GM21529 (cell line): Measurements from ENCODE around the gene PCDH9.

Experiments used
- ATAC-seq: cut with Tn5 transposase; IDR thresholded peaks from one replicate; pipeline ENCODE4 v1.9.1; 2021; ENCODE audit not compliant: unreplicated experiment

Gene PCDH9

DNA sequence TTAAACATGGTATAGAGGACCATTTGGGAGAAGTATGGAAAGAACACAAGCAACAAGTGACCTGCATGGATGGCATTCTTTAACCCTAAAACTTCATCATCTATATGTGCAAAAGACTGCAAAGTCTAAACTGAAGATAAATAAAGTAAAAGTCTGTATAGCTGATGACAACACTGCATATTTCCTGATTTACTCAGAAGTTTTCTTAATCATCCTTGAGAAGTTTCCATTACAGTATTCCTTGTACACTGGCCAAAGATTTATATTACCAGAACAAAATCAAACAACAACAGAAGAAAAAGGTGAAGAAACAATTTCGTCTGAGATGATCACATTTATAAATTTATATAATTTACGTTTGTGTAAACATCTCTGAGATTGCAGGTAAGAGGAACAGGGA, 805.7 kb downstream of the PCDH9 start:
- ATAC-seq, result no peak

DNA sequence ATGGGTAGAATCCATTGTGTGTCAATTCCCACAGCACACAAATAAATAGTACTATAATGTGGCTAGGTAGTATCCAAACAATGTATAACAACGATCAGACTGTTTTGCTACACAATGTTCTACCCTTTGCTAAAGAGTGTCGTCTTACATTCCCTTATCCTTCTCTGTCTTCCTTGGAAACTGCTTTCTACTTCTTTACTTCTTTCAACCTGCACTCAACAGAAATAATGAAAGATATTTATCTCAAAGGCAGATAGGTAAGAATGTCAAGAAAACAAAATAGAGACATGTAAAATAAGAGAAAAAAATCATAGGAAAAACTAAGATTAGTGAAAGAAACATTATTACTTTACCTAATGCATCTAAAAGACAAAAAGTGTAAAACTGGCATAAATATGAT, 814.7 kb downstream of the PCDH9 start:
- no peak for ATAC-seq

DNA sequence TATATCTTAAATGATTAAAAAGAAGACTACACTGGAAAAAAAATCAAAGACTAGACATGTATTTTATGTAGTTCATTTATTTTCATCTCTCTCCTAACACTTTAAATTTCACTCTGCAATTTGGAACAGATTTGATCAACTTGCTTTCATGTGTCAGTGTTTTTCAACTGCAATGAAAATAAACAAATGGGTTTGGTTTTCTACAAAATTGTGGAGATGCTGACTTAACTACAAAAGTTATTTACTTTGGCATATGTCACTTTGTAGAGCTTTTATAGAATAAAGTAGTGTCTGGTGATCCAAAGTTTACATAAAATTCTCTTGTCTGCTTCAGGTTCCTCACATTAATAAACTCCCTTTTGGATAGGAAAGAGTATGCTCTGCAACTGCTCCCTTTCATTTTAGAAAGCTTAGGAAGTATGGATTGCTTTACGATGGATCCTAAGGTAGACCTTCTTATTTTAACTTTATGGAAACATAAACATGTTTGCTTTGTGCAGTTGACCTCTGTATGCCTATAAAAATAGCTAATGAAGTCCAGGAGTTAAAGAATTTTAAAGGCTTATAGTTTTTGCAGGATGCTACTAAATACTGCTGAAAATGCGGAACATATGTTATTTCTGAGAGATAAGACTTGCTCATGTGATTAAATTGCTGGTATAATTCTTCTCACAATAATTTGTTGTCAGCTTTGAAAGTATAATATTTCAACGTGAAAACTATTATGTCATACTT, 815.9 kb downstream of the PCDH9 start:
- no peak for ATAC-seq

DNA sequence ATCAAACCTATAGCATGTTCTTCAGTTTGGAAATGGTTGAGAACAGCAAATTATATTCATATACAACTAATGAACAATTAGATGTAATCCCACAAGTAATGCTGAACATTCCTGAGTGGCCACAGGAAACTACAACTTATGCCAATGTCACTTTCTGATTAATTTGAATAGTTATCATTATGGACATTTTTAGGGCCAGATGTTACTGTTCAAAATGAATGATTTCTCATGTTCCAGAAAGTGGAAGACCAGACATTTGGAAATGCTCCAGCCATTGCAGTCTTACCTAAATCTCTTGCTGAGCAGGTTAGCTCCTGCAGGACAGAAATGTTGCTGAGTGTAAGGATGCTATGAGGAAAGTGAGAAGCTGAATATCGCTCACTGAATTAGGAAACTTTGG, 819.8 kb downstream of the PCDH9 start:
- no peak for ATAC-seq

DNA sequence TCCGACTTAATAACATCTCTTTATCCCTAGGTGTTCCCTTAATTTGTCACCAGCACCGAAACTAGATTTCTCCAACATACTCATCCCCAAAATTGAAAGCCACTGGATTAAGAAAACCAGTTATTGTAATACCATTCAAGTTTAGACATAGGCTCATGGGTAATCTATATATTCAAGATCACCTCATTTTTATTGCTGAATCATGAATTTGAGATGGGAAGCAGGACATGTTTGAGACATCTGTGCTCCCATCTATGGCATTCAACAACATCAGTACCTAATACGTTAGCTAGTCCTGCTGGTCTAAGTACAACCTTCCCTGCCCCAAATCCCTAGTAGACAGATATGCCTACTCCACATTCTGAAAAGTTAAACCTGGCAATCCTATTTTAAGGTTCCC, 820.6 kb downstream of the PCDH9 start:
- ATAC-seq, result no peak

DNA sequence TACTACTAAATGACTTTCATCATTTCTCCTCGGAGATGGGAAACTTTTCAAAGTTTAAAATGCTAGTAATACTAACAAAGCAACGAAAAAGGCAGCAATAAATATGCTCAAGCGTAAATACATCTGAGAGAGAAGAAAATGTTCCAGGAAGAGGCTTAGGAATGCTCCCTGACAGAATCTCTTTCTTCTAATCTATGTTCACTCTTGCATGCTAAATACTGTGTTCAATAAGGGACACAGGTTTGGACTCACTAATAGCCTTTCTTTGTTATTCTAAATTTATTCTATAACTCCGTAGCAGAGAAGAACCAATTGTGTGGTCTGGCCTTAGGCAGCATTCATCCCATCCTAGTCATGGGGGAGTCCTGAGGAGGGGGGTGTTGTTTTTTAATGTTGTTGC, 823.0 kb downstream of the PCDH9 start:
- no peak for ATAC-seq

DNA sequence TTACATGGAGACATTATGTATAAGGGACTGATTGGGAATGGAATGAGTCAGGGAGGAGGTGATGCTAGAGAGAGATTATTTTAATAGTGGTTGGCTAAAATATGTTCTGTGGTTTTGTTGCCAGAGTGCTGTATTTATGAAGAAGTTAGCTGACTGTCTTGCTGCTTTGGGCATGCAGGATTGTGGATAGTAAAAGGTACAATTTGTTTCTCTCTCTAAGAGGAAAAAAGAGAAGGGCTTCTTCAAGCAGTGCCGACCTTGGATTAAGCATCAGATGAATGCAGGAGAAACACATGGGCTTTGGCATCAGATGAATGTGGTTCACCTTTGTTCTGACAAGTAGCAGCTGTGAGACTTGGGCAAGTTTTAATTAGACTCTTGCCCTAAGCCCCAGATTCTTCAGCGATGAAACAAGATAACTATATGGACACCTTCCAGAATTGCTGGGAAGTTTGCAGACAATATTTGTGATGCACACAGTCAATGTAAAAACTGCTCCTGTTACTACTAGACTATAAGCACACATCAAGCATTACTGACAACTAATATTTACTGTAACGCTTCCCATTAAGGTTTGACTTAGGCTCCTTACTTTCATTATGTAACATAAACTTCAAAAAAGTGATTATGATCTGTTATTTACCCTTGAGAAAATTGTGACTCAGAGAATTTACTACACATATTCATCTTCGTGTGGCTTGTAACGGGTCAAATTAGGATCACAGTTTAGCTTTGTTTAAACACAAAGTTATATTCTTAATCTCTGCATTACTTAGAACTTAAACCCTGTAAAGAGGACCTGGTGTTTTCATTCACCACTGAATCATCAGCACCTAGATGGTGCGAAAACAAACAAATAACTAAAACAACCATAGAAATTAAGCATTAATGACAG, 824.0 kb downstream of the PCDH9 start:
- ATAC-seq, result no peak

DNA sequence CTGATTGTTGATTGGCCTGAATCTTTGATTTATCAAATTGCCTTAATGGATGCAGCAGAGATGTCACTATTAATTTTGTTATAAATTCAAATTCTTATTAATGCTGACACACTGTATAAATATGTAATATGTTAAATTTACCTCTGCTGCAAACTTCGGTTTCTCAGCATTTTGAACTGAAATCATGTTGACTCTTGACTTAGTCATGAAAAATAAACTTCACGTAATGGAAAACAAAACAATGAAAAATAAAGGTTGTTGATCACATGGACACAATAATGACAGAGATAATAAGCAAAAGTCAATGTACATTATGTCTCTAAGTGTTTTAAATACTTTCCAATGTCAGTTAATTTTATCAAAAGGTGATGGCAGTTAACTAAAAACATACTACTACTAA, 827.6 kb downstream of the PCDH9 start:
- ATAC-seq, result no peak

DNA sequence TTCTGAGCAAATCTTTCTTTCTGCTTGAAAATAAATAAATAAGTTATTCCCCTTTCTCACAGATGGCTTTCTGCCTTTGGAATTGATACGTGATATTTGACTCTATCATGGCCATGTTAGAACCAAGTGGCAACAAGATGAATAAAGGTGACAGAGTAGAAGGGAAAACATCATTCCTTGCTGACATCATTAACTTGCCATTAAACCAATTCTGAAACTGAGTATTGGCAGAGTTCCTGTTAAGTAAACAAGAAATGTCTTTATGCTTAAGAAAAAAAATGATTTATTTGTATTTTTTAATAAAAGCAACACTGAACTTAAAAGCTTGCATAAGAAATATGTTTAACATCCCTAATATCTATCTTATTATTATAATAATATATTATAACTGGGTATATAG, 828.1 kb downstream of the PCDH9 start:
- no peak for ATAC-seq

DNA sequence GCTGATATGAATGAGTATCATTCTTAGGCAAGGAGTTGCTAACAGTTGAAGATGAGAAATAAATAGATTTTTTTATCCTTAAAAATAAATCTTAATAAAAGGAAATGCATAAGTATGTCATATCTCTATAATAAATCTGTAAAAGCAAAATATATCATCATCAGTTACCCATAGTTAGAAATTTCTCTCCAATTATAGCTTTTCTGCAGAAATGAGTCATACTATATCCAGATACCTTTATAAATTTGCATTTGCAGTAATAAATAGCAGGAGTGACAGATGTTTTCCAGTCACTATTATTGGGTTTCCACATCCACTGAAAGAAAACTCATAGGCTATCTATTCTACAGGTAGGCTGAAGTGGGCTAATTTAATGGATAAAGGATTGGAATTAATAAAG, 829.8 kb downstream of the PCDH9 start:
- no peak for ATAC-seq

DNA sequence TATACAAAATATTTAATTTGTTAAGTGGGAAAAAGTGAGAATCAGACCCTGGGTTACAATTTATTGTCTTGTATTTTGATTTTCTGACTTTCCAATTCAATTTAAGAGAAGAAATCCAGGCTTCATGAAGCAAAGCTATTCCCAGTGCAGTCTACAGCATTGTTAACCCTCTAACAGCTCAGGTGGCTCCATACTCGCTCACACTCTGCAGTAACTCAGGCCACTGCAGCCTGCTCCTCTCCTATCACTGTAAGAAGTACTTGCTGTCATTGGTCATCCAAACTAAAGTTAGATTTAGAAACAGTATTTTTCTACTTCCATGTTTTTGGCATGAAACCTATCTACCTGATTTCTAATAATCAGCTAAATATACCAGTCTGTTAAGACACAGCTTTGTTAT, 830.3 kb downstream of the PCDH9 start:
- ATAC-seq, result no peak

DNA sequence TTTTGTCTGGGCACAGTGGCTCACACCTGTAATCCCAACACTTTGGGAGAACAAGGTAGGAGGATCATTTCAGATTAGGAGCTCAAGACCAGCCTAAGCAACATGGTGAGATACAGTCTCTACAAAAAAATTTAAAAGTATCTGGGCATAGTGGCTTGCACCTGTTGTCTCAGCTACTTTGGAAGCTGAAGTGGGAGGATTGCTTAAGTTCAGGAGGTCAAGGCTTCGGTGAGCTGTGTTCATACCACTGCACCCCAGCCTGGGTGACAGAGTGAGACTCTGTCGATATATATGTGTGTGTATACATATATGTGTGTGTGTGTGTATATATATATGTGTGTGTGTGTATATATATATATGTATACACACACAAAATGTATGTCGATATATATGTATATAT, 833.0 kb downstream of the PCDH9 start:
- ATAC-seq, result no peak

DNA sequence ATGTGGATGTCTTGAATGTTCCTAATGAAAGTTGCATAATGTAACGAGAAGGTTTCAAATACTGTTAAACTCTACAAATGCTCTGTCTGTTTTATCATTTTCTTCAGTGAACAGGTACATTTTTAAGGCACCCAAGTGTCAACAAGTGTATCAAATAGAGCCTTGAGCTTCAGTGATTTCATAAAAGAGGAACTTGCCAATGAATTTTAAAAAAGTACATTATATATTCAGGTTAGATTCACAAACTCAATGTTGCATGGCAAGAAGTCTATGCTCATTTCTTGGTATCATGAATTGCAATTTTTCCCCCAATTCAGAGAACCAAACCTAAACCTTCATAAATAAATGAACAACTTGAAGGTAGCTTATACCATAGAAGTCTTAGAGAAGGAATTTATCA, 838.8 kb downstream of the PCDH9 start:
- ATAC-seq, result no peak

DNA sequence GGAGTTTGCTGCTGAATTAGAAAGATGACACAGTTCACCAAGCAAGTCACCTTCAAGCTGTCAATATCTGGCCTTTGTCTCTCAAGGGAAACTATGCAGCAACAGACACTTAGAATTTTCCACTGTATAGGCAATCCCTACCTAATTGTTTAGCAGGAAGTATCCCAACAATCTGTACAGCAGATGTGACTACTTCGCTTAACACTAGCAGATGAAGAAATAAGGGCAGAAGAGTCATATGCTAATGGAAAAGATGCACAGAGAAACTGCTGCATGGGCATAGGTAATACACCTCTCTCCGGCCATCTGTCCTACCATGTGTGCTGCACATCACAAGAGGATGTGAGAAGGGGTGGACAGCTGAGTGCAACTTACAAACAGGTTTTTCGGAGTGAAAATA, 851.2 kb downstream of the PCDH9 start:
- ATAC-seq, result no peak

DNA sequence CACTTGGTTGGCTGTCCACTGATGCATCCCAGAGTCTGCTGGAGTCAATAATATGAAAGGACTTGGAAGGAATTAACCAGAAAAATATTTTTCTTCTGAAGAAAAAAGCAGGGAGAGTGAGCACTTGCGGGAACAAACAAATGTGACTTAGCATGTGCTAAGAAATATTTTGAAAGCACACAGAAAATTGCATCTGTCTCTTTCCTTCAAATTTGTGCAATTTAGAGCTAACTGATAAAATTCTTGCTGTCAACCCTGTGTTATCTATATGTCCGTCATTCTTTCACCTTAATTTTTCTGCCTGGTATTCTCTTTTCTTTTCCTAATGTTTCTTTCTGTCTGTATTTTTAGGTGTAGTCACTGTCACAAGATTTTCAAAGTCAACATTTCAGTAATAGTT, 852.6 kb downstream of the PCDH9 start:
- ATAC-seq, result no peak

DNA sequence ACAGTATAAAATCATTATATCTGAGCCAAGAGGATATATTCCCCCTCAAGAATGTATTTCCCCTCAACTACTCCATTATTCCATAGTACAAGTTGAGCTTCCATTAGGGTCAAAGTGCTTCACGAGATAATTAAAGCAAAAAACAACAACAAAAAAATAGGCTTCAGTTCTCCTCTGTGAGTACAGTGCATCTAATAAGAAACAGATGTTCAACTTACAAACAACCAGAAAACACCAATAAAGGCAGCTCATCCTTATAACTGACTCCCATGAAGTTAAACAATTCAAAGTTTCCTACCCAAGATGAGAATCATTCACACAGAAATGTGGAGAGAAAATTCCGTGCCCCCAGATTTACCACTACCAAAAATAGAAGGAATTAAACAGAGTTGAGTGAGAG, 854.4 kb downstream of the PCDH9 start:
- no peak for ATAC-seq

DNA sequence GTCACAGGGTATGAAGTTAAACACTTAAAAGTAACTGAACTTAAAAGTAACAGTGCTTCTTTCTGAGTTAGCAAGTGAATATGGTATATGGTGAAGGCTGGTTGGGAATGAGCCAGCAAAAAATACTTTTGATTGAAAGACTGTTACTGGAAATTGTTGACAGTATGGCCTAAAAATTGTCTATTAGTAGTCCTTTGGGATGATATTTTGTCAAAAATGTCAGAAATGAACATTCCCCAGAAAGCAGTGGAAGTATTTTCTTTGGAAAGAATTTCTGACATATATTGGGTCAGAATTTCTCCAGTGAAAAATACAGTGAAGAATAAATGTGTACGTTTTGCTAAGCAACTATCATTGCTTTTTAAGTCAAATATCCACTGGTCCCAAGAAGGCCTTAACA, 860.5 kb downstream of the PCDH9 start:
- ATAC-seq, result no peak

DNA sequence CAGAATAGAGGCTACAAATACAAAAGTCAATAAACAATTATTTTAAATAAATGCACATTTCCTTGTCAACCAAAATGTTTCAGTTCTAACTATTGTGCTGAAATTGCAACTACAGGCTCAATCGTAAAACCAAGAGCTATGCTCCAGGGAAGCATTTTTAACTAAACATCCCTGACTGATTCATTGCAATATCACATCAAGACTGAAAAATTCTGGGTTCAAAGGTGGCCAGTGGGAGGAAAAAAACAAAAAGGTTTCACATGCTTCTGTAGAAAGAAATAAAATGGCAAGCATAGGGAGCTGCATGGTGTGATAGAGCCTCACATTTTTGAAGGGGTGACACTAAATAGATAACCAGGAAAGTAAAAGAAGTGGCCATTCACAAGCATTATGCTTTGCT, 862.8 kb downstream of the PCDH9 start:
- no peak for ATAC-seq

DNA sequence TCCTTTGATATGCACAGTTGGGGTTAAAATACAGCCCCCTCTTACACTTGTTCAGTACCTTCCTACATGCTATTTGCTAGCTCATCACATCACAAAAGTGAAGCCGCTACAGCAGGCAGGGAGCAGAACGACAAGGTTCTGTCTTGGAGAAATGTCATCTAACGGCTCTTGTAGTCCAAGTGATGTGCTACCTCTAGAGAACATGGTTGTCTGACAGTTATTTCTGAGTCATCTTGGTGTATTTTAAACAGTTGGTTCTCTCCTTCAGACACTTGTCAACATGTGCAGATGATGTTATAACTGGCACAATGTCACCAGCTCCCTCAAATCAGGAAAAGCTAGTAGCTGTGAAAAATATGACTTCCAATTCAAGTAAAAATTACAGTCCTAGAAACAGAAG, 865.0 kb downstream of the PCDH9 start:
- ATAC-seq, result no peak

DNA sequence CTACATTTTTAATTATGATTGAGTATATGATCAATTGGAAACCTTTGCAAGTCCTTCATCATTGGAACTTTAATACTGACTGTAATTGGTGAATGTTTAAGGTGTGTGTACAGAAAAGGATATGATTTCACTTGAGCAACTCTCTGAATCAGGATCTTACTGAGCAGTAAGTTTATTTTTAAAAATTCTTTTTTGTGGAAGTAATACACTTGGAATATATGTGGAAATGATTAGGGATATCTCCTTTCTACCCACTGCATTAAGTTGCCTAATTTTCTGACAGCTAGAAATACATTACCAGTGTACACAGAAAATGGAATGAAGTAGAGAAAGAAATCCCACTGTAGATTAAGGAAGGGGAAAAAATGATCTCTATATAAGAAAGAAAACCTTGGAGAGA, 865.8 kb downstream of the PCDH9 start:
- ATAC-seq, result no peak

DNA sequence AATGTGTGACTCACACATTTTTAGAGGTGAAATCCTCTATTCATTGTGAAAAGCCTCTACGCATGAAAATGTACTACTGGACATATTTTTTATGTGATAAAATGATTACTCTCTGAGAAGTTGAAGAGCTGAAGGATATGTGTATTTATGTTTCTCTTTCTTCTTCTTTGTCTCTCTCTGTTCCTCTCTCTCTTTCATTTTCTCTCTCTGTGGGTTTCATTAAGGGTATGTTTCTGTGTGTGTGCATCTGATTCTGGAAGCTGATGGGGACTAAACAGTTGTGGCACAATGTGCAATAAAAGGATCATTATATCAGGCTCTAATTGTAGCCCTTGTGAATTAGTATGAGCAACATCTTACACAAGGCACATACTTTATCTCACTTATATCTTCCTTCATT, 867.7 kb downstream of the PCDH9 start:
- ATAC-seq, result no peak

DNA sequence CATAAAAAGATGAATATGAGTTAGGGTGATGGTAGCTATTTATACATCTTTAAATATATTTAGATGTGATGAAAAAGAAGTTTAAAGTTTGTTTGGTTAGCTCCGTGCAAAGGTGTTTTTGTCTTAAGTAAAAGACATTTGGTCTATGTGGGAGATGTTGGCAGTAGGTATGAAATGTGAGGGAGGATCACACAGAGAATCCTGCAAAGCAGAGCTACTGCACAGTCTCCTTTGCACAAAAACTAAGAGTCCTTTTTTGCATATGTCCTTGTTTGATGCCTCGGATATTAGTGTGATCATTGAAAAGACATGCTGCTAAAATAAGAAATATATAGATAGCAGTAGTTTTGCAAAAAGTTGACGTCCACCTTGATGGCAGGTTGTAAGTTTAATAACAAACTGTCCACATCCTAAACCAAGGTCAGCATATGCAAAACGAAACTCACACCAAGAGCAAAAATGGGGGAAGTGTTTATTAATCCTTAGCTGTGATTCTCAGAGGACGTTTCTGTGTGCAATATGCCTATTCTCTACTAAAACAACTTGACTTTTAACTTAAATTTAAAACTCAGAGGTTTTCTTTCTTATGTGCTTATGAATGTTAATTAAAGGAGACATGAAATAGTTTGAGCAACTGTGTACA, 870.1 kb downstream of the PCDH9 start:
- ATAC-seq, result no peak
